Mononuclear cell (primary cell): ENCODE measurements around the gene WDR82. TPM values are rescaled to one million over a fixed set of nuclear protein-coding genes. Genes with fewer than 3 reads are reported as not detected.

Source experiments
- H3K27me3 ChIP-seq: 2 replicates; pipeline ENCODE4 v1.6.0; 2011; ENCODE audit warnings: low read length, control low read depth; ENCODE audit not compliant: insufficient read depth
- H3K4me1 ChIP-seq: 2 replicates; pipeline ENCODE4 v1.5.1; 2011; ENCODE audit warnings: mild to moderate bottlenecking, low read length, control low read depth; ENCODE audit not compliant: insufficient read depth
- H3K4me3 ChIP-seq: 2 replicates; pipeline ENCODE4 v1.5.1; 2011; ENCODE audit warnings: mild to moderate bottlenecking, low read length, moderate library complexity
- H3K9me3 ChIP-seq: 2 replicates; pipeline ENCODE4 v1.5.1; 2011; ENCODE audit warnings: low read depth, mild to moderate bottlenecking, control low read depth, low read length
- total RNA-seq: library from RNA; depleted of rRNA; stranded (reverse); fragments of >200 nt; gene quantifications from one replicate; pipeline ENCODE4 v1.2.3, GENCODE V29; 2012

The WDR82 gene
- total RNA-seq, 1 donor, result 85.5 TPM

GRCh38 chr3:52259035-52259434 is 19.4 kb downstream of the WDR82 start:
- Histone ChIP-seq H3K4me3 (no peak overlapping the region), H3K27me3 (no peaks in the 10 kb centered on the region), H3K9me3 (no peaks in the 10 kb centered on the region), H3K4me1 (peaks cover 58% of the 10 kb centered on the region)

DNA sequence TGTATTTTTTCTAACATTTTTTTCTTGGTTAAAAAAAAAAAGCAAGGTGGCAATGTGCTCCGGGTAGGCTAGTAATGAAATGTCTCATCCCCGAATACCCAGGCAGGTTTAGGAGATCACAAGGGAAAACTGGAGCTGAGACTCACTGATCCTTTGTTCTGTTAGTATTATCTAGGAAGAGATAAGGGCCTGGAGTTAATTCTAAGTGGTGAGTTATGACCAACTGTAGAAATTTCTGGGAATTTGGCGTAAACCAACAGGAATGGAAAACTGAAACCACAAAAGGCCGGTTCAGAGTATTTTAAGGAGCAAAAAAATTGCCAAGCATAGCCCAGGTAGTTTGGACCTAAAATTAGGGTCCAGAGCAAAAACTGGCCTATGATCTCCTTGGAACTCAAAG is 20.5 kb downstream of the WDR82 start:
- H3K9me3 ChIP-seq, result no peaks in the 10 kb centered on the region
- no peak overlapping the region for H3K4me3 ChIP-seq
- H3K4me1 ChIP-seq, result peaks cover 58% of the 10 kb centered on the region
- no peaks in the 10 kb centered on the region for H3K27me3 ChIP-seq

DNA sequence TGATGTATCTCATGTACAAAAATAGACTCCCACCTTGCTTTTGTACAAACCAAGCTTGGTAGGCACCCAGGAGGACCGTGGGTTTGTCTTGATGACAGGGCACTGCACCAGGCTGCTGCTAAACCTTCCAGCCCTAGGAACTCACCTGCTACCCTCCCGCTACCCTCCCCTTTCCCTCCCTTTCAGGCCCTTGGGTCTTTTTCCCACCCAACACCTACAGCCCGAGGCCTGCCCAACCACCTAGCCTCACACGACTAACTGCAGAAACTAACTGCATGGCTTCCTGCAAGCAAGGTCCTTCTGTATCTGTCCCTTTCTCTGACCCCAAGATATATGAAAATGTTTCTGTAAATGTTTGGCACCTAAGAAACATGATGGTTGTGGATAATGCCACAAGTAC is 21.8 kb downstream of the WDR82 start:
- H3K27me3 ChIP-seq, result no peaks in the 10 kb centered on the region
- H3K4me3 ChIP-seq, result no peak overlapping the region
- peaks cover 61% of the 10 kb centered on the region for H3K4me1 ChIP-seq
- no peaks in the 10 kb centered on the region for H3K9me3 ChIP-seq

GRCh38 chr3:52256159-52256558 is 22.3 kb downstream of the WDR82 start:
- Histone ChIP-seq H3K4me1 (peaks cover 63% of the 10 kb centered on the region), H3K27me3 (no peaks in the 10 kb centered on the region), H3K4me3 (no peak overlapping the region), H3K9me3 (no peaks in the 10 kb centered on the region)

DNA sequence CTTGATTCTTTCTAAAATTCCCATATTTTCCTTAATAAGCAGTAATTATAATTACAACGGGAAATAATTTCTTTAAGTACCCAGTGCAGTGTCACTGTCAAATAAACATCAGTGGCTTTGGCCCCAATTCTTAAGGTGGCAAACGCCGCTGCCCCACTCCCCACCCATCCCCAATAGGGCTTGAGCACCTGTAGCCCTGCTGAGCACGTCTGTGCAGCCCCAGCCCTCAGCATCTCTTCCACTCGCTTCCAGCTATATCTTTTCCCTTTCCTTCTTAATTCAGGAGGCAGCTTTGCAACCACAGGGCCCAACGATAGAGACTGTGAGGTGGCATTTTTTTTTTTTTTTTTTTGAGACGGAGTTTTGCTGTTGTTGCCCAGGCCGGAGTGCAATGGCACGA is 23.8 kb downstream of the WDR82 start:
- peaks cover 59% of the 10 kb centered on the region for H3K4me1 ChIP-seq
- no peaks in the 10 kb centered on the region for H3K9me3 ChIP-seq
- no peaks in the 10 kb centered on the region for H3K27me3 ChIP-seq
- no peak overlapping the region for H3K4me3 ChIP-seq

DNA sequence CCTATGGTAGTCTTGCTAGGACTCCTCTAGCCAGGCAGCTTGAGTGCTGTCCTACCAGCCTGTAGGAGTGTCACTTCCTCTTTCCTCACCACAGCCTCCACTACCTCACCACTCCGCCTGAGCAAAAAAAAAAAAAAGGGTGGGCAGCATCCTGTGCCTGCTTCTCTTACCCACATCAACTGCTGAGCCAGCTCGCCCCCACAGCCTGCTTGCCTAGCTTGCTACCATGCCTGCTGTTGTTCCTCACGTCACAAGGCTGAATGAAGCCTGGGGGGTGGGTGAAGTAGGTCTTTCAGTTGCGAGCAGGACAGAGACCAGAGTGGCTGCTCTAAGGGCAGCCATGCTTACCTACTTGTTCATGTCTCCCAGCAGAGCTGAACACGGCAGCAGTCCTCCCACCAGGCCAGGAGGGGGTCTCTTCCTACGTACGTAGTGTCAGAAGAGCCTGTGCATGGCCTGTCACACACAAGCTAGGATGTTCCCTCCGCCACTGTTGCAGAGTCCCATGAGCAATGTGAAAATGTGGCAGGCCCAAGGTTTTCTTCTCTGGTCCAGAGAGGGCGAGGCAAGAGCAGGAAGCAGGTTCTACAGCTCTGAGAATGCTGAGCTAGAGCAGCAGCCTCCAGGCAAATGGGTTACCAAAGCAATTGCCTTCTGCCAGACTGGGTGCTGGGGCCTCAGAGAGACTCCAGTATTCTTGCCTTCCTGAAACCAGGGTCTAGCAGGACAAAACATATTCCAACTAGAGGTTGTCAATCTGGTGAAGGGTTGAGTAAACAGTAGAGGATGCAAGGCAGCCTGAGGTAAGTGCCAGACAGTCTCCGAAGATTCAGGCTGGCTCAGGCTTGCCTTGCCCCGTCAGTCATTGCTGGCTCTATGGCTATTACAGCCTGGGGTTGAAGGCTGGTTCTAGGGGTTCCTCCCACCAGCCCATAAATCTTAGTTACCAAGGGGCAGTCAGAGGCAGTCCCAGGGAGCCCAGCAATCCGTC is 24.8 kb downstream of the WDR82 start:
- H3K4me1 ChIP-seq, result peaks cover 59% of the 10 kb centered on the region
- no peak overlapping the region for H3K4me3 ChIP-seq
- no peaks in the 10 kb centered on the region for H3K9me3 ChIP-seq
- H3K27me3 ChIP-seq, result no peaks in the 10 kb centered on the region

GRCh38 chr3:52250122-52250521 is 28.3 kb downstream of the WDR82 start:
- H3K27me3 ChIP-seq, result no peaks in the 10 kb centered on the region
- no peaks in the 10 kb centered on the region for H3K9me3 ChIP-seq
- peaks cover 67% of the 10 kb centered on the region for H3K4me1 ChIP-seq
- no peak overlapping the region for H3K4me3 ChIP-seq

- Histone ChIP-seq H3K4me3 (no peak overlapping the region), H3K9me3 (no peaks in the 10 kb centered on the region), H3K4me1 (peaks cover 67% of the 10 kb centered on the region), H3K27me3 (no peaks in the 10 kb centered on the region)
These were observed 28.8 kb downstream of the WDR82 start for GRCh38 chr3:52249683-52250082.

DNA sequence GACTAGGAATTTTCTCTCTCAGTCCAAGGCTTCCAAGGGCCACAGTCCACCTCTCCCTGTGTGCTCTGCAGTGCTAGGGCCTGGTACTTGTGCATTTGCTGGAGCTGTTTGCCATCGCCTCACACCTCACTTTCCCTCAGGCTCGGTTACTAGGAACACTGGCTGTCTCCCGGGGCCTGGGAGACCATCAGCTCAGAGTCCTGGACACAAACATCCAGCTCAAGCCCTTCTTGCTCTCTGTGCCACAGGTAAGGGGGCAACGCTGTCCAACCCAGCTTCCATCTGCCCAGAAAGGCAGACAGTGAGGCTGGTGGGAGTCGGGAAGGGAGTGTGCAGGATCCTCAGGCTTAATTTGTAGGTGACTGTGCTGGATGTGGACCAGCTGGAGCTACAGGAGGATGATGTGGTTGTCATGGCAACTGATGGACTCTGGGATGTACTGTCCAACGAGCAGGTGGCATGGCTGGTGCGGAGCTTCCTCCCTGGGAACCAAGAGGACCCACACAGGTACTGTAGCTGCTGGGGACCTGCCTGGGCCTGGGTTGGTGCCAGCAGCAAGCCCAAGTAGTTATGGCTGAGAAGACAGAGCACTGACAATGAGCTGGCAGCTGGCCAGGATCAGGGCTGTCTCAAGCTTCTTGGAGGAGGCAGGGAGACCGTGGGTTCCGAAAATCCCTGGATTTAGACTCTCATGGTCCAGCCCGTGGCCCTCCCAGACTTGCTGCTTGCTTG is 29.5 kb downstream of the WDR82 start:
- H3K27me3 ChIP-seq, result no peaks in the 10 kb centered on the region
- H3K9me3 ChIP-seq, result no peaks in the 10 kb centered on the region
- no peak overlapping the region for H3K4me3 ChIP-seq
- H3K4me1 ChIP-seq, result peaks cover 67% of the 10 kb centered on the region

- no peaks in the 10 kb centered on the region for H3K9me3 ChIP-seq
- no peaks in the 10 kb centered on the region for H3K27me3 ChIP-seq
- H3K4me1 ChIP-seq, result peaks cover 67% of the 10 kb centered on the region
- no peak overlapping the region for H3K4me3 ChIP-seq
These were observed 30.3 kb downstream of the WDR82 start for GRCh38 chr3:52248165-52248541.

DNA sequence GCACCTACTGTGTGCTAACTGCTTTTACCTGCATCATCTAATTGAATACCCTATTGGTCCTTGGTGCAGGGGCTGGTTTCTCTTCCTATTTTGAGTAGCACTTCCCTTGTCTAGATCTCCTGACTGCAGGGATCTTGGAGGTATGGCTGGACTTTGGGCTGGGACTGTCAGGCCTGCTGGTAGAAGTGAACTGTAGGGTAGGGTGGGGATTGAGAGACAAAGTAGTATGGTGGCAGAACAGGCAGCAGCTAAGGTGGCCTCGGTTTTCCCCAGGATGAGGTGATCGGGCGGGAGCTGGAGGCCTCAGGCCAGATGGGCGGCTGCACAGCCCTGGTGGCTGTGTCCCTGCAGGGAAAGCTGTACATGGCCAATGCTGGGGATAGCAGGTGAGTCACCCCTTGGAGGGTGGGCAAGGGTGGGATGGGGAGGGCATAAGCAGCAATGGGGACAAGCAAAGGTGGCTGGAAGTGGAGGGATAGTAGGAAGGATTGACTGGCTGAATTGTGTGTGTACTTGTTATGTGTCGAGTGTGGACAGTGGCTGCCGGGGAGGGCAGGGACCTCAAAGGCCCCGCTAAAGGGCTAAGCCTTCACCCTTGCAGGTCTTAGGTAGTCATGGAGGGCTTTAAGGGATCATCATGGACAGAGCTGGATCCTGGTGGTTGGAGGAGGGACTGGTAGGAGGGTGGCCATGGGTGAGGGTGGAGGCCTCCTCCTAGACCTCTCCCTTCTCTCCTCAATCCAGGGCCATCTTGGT is 30.9 kb downstream of the WDR82 start:
- H3K9me3 ChIP-seq, result no peaks in the 10 kb centered on the region
- peak overlapping the region; percentile 62 for H3K4me3 ChIP-seq
- H3K4me1 ChIP-seq, result peaks cover 63% of the 10 kb centered on the region
- no peaks in the 10 kb centered on the region for H3K27me3 ChIP-seq

DNA sequence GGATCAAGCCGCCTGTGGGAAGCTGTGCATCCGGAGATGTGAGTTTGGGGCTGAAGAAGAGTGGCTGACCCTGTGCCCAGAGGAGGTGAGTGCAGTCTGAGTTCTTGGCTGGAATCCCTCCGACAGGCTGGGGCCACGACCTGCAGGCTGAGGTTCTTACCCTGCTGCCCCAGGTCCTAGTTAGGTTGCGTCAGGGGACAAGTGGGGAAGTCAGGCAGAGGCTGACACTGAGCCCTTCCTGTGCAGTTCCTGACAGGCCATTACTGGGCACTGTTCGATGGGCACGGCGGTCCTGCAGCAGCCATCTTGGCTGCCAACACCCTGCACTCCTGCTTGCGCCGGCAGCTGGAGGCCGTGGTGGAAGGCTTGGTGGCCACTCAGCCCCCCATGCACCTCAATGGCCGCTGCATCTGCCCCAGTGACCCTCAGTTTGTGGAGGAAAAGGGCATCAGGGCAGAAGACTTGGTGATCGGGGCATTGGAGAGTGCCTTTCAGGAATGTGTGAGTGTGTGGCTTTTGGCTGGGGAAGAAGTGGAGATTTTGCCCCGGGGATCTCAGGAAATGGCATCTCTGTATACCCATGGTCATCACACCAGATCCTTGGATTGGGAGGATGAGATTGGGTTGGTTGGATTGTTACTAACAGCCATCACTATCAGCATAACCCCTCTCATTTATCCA is 31.6 kb downstream of the WDR82 start:
- peaks cover 56% of the 10 kb centered on the region for H3K4me1 ChIP-seq
- H3K4me3 ChIP-seq, result peak overlapping the region; percentile 62
- H3K9me3 ChIP-seq, result no peaks in the 10 kb centered on the region
- no peaks in the 10 kb centered on the region for H3K27me3 ChIP-seq

DNA sequence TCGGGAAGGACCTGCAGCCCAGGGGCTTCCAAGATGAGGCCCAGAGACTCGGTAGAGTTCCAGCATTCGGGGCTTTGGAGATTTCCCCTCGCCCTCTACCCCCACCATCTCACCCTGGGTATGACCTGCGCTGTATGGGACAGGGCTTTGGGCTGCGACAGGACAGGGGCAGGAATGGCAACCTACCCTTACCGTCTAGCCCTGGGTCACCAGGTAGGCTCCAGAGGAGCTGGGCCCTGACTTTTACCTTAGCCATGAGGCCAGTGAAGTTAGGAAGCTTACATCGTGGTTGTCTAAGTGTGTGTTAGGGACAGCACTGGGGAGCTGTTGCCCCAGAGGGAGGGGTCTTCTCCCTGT is 32.2 kb downstream of the WDR82 start:
- H3K9me3 ChIP-seq, result no peaks in the 10 kb centered on the region
- H3K27me3 ChIP-seq, result no peaks in the 10 kb centered on the region
- peak overlapping the region; percentile 62 for H3K4me3 ChIP-seq
- peaks cover 54% of the 10 kb centered on the region for H3K4me1 ChIP-seq

- H3K9me3 ChIP-seq, result no peaks in the 10 kb centered on the region
- peak within 1 kb of the TSS; percentile 62 for H3K4me3 ChIP-seq
- H3K27me3 ChIP-seq, result no peaks in the 10 kb centered on the region
- H3K4me1 ChIP-seq, result peaks cover 59% of the 10 kb centered on the region
These were observed 32.9 kb downstream of the WDR82 start, which contains the start of gene PPM1M for GRCh38 chr3:52245322-52246263. Gene PPM1M, plus strand, starts transcription at chr3:52245759. Its CDS starts 66 bp downstream, at chr3:52245825.
